GM12872 (cell line): ENCODE results near the gene ABHD17C.

ENCODE experiments used
- TF ChIP-seq, protein P1 (sequence below): IDR thresholded peaks from 3 replicates; pipeline ENCODE4 v1.5.1; 2011; ENCODE audit warnings: low read depth, mild to moderate bottlenecking, low read length, moderate library complexity; ENCODE audit not compliant: insufficient read depth

Gene ABHD17C

DNA sequence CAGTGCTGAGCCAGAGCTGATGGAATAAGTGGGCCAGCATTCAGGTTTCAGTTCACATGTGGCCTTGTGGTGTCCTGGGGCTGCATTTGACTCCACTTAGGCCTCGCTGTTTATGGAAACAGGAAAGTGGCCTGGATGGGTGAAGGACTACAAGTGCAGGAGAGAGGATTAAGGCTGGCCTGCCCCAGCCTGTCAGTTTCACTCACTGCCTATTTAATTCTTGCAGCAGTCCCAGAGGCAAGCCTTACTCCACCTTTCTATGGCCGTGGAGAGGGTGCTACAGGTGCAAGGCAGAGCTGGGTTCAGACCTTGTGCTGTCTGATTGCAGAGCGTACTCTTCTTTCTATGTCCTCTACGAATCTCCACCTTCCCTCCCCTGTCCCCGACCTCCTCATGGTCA lies 37.7 kb downstream of the ABHD17C start:
- TF ChIP-seq, protein P1, sequence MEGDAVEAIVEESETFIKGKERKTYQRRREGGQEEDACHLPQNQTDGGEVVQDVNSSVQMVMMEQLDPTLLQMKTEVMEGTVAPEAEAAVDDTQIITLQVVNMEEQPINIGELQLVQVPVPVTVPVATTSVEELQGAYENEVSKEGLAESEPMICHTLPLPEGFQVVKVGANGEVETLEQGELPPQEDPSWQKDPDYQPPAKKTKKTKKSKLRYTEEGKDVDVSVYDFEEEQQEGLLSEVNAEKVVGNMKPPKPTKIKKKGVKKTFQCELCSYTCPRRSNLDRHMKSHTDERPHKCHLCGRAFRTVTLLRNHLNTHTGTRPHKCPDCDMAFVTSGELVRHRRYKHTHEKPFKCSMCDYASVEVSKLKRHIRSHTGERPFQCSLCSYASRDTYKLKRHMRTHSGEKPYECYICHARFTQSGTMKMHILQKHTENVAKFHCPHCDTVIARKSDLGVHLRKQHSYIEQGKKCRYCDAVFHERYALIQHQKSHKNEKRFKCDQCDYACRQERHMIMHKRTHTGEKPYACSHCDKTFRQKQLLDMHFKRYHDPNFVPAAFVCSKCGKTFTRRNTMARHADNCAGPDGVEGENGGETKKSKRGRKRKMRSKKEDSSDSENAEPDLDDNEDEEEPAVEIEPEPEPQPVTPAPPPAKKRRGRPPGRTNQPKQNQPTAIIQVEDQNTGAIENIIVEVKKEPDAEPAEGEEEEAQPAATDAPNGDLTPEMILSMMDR, result no peak

DNA sequence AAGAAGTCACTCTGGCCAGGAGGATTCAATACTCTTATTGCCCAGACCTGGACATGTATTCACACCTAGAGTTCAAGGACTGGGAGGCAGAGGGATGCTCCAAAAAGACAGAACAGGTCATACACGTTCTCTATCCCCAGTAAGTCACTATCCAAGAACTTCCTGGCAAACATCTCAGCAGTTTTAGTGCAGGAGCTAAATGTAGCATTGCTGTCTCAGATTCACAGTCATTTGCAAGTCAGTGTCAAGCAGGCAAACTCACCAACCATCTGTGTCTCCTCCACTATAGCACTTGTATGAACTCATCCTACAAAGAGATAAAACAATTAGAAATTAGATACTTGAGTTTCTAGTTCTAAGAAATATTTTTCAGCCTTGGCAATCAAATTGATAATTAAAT lies 38.4 kb downstream of the ABHD17C start:
- TF ChIP-seq, protein P1, result no peak

DNA sequence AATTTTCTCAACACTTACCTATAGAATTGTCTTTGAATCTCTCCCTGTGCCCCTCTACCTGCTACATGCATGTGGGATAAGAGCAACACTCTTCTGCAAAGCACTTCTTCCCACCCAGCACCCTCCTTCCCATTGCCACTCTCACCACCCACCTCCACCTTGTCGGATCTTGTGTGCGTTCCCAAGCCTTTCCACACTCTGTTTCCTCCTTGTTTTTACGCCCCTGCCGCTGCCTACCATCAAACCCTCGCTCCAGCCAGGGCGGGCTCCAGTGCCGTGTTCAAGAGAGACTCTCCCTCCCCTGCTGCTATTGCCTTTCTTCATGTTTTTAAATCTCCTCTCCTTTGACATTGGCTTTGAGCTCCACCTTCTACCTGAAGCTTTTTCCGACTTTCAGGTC lies 40.2 kb downstream of the ABHD17C start:
- TF ChIP-seq, protein P1, result no peak

DNA sequence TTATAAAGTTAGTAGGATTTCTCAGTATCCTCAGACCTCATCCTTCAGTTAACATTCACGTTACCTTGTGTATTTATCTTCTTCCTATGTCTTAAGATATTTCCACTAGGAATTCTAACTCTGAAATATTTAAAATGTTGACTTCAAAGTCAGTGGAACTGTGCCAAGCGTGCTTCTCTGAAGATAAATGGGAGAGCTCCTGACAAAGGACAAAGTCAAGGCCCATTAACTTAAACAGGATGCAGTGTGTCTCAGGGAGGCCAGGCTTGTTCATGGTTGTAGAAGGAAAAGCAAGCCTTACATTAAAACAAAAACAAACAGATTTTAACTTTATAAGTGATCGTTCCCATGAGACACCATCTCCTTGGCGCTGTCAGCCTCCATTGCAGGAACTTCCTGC lies 41.5 kb downstream of the ABHD17C start:
- TF ChIP-seq, protein P1, result no peak

DNA sequence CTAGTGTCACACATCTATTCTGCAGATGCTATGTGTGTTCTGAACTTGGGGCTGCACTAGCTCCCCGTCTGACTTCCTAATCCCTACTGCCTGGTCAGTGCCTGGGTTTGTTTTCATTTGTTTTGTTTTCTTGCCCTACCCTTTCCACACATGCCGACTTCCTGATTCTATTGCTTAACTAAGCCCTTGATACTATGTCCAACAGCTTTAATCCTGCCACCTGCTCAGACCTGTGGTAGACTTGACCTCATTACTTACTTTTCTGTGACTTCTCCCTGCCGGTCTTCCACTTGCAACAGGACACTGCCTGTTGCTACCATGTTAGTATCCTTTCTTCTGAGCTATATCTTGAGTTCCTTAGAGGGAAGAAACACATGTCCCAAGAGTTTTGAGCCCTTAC lies 44.8 kb downstream of the ABHD17C start:
- TF ChIP-seq, protein P1, result no peak

DNA sequence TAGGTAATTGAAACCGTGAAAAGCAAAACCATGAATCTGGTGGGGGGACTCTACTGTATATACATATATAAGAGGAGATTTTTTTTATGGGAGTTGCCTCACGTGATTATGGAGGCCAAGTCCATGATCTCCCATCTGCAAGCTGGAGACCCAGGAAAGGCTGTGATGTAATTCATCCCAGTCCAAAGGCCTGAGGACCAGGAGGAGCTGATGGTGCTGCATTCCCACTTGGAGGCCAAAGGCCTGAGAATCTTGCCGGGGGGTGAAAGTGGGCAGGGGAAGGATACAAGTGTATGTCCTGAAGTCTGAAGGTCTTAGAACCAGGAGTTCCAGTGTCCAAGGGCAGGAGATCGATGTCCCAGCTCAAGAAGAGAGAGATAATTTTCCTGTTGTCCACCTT lies 47.0 kb downstream of the ABHD17C start:
- TF ChIP-seq, protein P1, result no peak

DNA sequence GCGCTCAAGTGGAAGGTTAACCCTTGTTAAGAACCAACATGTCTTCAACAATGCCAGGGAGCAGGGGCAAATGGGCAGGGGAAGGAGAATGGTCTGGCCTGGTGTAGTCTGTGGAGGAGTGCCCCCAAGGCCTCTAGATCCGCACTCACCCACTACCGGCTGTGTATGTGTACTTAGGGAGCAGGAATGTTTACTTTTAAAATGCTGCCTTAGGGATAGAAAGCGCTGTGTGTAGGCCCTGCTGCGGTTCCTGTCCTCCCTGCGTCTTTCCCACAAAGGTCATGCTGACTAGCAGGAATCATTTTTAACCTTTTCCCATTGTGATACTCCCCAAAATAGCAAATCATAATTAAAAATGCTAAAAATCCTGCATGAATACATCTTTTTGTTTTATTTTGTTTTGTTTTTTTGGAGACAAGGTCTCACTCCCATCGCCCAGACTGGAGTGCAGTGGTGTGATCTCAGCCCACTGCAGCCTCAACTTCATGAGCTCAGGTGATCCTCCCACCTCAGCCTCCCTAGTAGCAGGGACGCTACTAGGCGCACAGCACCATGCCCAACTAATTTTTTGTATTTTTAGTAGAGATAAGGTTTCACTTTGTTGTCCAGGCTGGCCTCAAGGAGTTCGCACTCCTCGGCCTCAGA lies 48.2 kb downstream of the ABHD17C start:
- TF ChIP-seq, protein P1, result no peak
